Mucosa of gallbladder (tissue), 1 donor: ENCODE results near the gene PRR7. TPM values are rescaled to one million over a fixed set of nuclear protein-coding genes. Genes with fewer than 3 reads are reported as not detected.
"Not testable (repeated sequence)": the region's sequence is repeated elsewhere in the genome, so short reads cannot be mapped to it uniquely, and the experiment has no call there.

Experiments used
- DNase-seq: peaks from one replicate; pipeline ENCODE4 v3.0.0-alpha.2; 2020; ENCODE audit warnings: low spot score
- total RNA-seq: library from RNA; stranded (reverse); gene quantifications from one replicate; pipeline ENCODE4 v1.2.1, GENCODE V29; 2021
- donor health status: DM: no; HTN: no; CAD: no.

The PRR7 gene
- 7.8 TPM for total RNA-seq

- DNase-seq: peak; percentile 56
Measured at GRCh38 chr5:177446200-177447065, at the start of gene PRR7. PRR7 (plus strand) TSS chr5:177446814; CDS start chr5:177455068, 8,254 bp downstream.

GRCh38 chr5:177397875-177398390, 48.7 kb upstream of the PRR7 start:
- DNase-seq: no peak

GRCh38 chr5:177399997-177400868, 46.4 kb upstream of the PRR7 start, which contains the start of gene PFN3:
PFN3 (minus strand) TSS chr5:177400661; CDS start chr5:177400576, 85 bp downstream.
- peak; percentile 63 for DNase-seq

- DNase-seq: peak; percentile 78
Measured at GRCh38 chr5:177402271-177403043, 44.2 kb upstream of the PRR7 start.

- no peak for DNase-seq
Measured at GRCh38 chr5:177403102-177403791, 43.4 kb upstream of the PRR7 start.

- DNase-seq: peak; percentile 87
Measured at GRCh38 chr5:177403792-177404640, 42.6 kb upstream of the PRR7 start.

GRCh38 chr5:177404641-177405179, 41.9 kb upstream of the PRR7 start:
- DNase-seq: no peak

- no peak for DNase-seq
Measured at GRCh38 chr5:177405312-177405711, 41.3 kb upstream of the PRR7 start.

GRCh38 chr5:177405805-177406204, 40.8 kb upstream of the PRR7 start:
- DNase-seq: no peak

GRCh38 chr5:177409043-177409801, 37.4 kb upstream of the PRR7 start, which contains the start of gene F12:
F12 (minus strand) TSS chr5:177409564; CDS start chr5:177409527, 37 bp downstream.
- no peak for DNase-seq

- no peak for DNase-seq
Measured at GRCh38 chr5:177410575-177410974, 36.0 kb upstream of the PRR7 start.

- no peak for DNase-seq
Measured at GRCh38 chr5:177412603-177413233, 33.9 kb upstream of the PRR7 start.

GRCh38 chr5:177414481-177414880, 32.1 kb upstream of the PRR7 start:
- DNase-seq: no peak

GRCh38 chr5:177417081-177417480, 29.5 kb upstream of the PRR7 start:
- DNase-seq: not testable (repeated sequence)

GRCh38 chr5:177419046-177419445, 27.6 kb upstream of the PRR7 start:
- no peak for DNase-seq

GRCh38 chr5:177420472-177420871, 26.1 kb upstream of the PRR7 start:
- not testable (repeated sequence) for DNase-seq

GRCh38 chr5:177421062-177421798, 25.4 kb upstream of the PRR7 start:
- no peak for DNase-seq
